Measurements from ENCODE around the gene NQO1. TPM values are rescaled to one million over a fixed set of nuclear protein-coding genes. Genes with fewer than 3 reads are reported as not detected.

The NQO1 gene
- total RNA-seq, 1 donor from 2014 or later, result 11.4 TPM

- Histone ChIP-seq H3K36me3 (no peaks in the 10 kb centered on the region), H2AFZ (replicated peaks) (no peak overlapping the region)
- no peak for TF ChIP-seq CTCF (IDR thresholded peaks at IDR 0.05)
- TF ChIP-seq EZH2 (IDR thresholded peaks at IDR 0.05), result no peak
- TF ChIP-seq EZH2phosphoT487 (IDR thresholded peaks at IDR 0.05), result no peak
Observed at GRCh38 chr16:69669577-69669976, 56.8 kb downstream of the NQO1 start.

DNA sequence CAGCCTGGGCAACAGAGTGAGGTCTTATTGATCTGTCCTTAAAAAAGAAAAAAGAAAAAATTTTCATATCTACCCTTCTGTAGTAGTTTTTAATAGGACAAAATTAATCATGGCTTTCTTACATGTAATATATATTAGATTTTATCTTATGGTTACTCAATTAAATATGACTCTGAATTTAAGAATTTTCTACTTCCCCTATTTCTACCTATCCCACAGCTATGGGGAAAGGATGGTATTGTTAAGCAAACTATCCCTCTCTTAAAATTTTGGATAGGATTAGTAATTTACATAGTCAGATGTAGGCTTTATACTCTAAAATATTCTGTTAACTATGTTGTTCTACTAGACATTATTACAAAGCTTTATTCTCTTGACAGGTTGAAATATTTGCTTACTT, 62.5 kb downstream of the NQO1 start:
- H3K4me3 Mint-ChIP-seq, result no peak overlapping the region
- H3K4me2 ChIP-seq, result no peak overlapping the region
- TF ChIP-seq EZH2phosphoT487 (IDR thresholded peaks at IDR 0.05) (no peak), EZH2 (IDR thresholded peaks at IDR 0.05) (no peak), CTCF (IDR thresholded peaks at IDR 0.05) (no peak)

More at GRCh38 chr16:69669577-69669976, 56.8 kb downstream of the NQO1 start:
- Histone ChIP-seq H3K4me3 (no peak overlapping the region), H3K79me2 (ENCODE audit: low read depth) (no peaks in the 10 kb centered on the region), H3K4me2 (no peak overlapping the region), H3K27me3 (no peaks in the 10 kb centered on the region), H3K4me1 (no peaks in the 10 kb centered on the region), H4K20me1 (ENCODE audit: low read depth) (no peaks in the 10 kb centered on the region), H3K27ac (no peak overlapping the region), H3K9ac (no peak overlapping the region), H3K9me3 (ENCODE audit: low read depth) (no peaks in the 10 kb centered on the region), H3F3A (ENCODE audit: low read depth) (no peaks in the 10 kb centered on the region)
- no peak overlapping the region for H3K4me3 Mint-ChIP-seq
- DNase-seq (ENCODE audit: low spot score), result no peak
- H3K9me3 Mint-ChIP-seq, result no peaks in the 10 kb centered on the region
- no peak overlapping the region for H3K27ac Mint-ChIP-seq
- H3K36me3 Mint-ChIP-seq, result peaks cover 9% of the 10 kb centered on the region
- H3K4me1 Mint-ChIP-seq, result no peaks in the 10 kb centered on the region
- H3K27me3 Mint-ChIP-seq (ENCODE audit: insufficient read depth, low read depth), result no peaks in the 10 kb centered on the region

DNA sequence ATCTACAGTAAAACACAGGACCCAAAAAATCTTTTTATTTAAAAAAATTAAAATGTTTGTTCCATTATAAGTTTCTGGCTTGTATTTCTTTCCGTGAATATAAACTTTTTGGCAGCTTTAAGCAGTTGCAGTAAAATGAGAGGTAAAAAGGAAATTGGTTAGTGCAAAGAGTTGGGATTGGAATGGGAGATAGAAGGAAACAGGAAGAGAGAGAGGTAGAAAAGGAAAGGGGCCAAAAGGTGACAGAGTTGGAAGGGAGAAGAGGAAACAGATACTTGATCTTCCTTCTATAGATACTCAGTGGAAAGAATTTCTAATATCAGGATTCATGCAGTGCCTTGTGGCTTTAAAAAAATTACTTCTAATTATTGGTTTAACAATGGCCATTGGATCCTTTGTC, 63.5 kb downstream of the NQO1 start:
- H3K9me3 ChIP-seq (ENCODE audit: low read depth), result no peaks in the 10 kb centered on the region
- no peaks in the 10 kb centered on the region for H3K36me3 ChIP-seq
- no peaks in the 10 kb centered on the region for H3K79me2 ChIP-seq (ENCODE audit: low read depth)
- no peak overlapping the region for H3K4me3 ChIP-seq
- no peaks in the 10 kb centered on the region for H3K4me1 ChIP-seq
- H4K20me1 ChIP-seq (ENCODE audit: low read depth), result no peaks in the 10 kb centered on the region
- Mint-ChIP-seq H3K27me3 (ENCODE audit: insufficient read depth, low read depth) (peaks cover 4% of the 10 kb centered on the region), H3K9me3 (no peaks in the 10 kb centered on the region), H3K4me3 (no peak overlapping the region), H3K27ac (no peak overlapping the region), H3K4me1 (no peaks in the 10 kb centered on the region), H3K36me3 (peaks cover 18% of the 10 kb centered on the region)
- no peak overlapping the region for H3K4me2 ChIP-seq
- TF ChIP-seq EZH2phosphoT487 (IDR thresholded peaks at IDR 0.05) (no peak), CTCF (IDR thresholded peaks at IDR 0.05) (no peak), EZH2 (IDR thresholded peaks at IDR 0.05) (no peak)
- DNase-seq (ENCODE audit: low spot score), result no peak
- H3F3A ChIP-seq (ENCODE audit: low read depth), result no peaks in the 10 kb centered on the region
- H3K27ac ChIP-seq, result no peak overlapping the region
- no peaks in the 10 kb centered on the region for H3K27me3 ChIP-seq
- H2AFZ ChIP-seq (replicated peaks), result no peak overlapping the region
- H3K9ac ChIP-seq, result no peak overlapping the region

More for the DNA sequence above, 62.5 kb downstream of the NQO1 start:
- DNase-seq (ENCODE audit: low spot score), result no peak
- Mint-ChIP-seq H3K27ac (no peak overlapping the region), H3K27me3 (ENCODE audit: insufficient read depth, low read depth) (peaks cover 4% of the 10 kb centered on the region), H3K36me3 (peaks cover 18% of the 10 kb centered on the region), H3K9me3 (no peaks in the 10 kb centered on the region), H3K4me1 (no peaks in the 10 kb centered on the region)
- Histone ChIP-seq H3K27me3 (no peaks in the 10 kb centered on the region), H4K20me1 (ENCODE audit: low read depth) (no peaks in the 10 kb centered on the region), H2AFZ (replicated peaks) (no peak overlapping the region), H3K9ac (no peak overlapping the region), H3F3A (ENCODE audit: low read depth) (no peaks in the 10 kb centered on the region), H3K36me3 (no peaks in the 10 kb centered on the region), H3K4me1 (no peaks in the 10 kb centered on the region), H3K9me3 (ENCODE audit: low read depth) (no peaks in the 10 kb centered on the region), H3K4me3 (no peak overlapping the region), H3K79me2 (ENCODE audit: low read depth) (no peaks in the 10 kb centered on the region), H3K27ac (no peak overlapping the region)
